ENCODE measurements around the gene TNS3.

- TF ChIP-seq CTCF (IDR thresholded peaks at IDR 0.05) (no peak), POLR2A (IDR thresholded peaks at IDR 0.05) (no peak)
Observed at GRCh38 chr7:47520406-47520805, 61.5 kb downstream of the TNS3 start.
